Lung (tissue), 12 donors: Measurements from ENCODE around the gene UGT3A1. TPM values are rescaled to one million over a fixed set of nuclear protein-coding genes. Genes with fewer than 3 reads are reported as not detected.
"Not testable (repeated sequence)": the region's sequence is repeated elsewhere in the genome, so short reads cannot be mapped to it uniquely, and the experiment has no call there.

Source experiments
- ATAC-seq: fragments of 200-7000 bp; cut with Tn5 transposase; one replicate; pipeline ENCODE4 v1.9.1; 2020; ENCODE audit warnings: moderate number of reproducible peaks; ENCODE audit not compliant: insufficient read depth, low FRiP score
- DNase-seq, 3 donors: peaks; one replicate each; pipeline ENCODE4 v3.0.0-alpha.2; 2013 to 2017
- H3K27ac ChIP-seq, 2 donors: one replicate each; pipeline ENCODE4 v1.5.1; 2013; ENCODE audit warnings: mild to moderate bottlenecking in 2 of 2, moderate library complexity in 2 of 2, control low read depth in 1 of 2, inconsistent platforms in 1 of 2, low read depth in 1 of 2, low read length in 1 of 2
- H3K27me3 ChIP-seq, 3 donors: one replicate each; pipeline ENCODE4 v1.5.1; 2013; ENCODE audit warnings: low read length in 2 of 3; ENCODE audit not compliant: control insufficient read depth in 3 of 3, insufficient read depth in 3 of 3
- H3K36me3 ChIP-seq, 4 donors: one replicate each; pipeline ENCODE4 v1.5.1; 2013; ENCODE audit warnings: low read length in 4 of 4, mild to moderate bottlenecking in 1 of 4, moderate library complexity in 1 of 4; ENCODE audit not compliant: control insufficient read depth in 4 of 4, insufficient read depth in 4 of 4
- H3K4me1 ChIP-seq, 5 donors: one replicate each; pipeline ENCODE4 v1.5.1; 2013; ENCODE audit warnings: low read length in 5 of 5, mild to moderate bottlenecking in 2 of 5, moderate library complexity in 1 of 5; ENCODE audit not compliant: control insufficient read depth in 5 of 5, insufficient read depth in 5 of 5
- H3K4me3 ChIP-seq: one replicate; pipeline ENCODE4 v1.5.1; 2013; ENCODE audit warnings: mild to moderate bottlenecking, control low read depth, moderate library complexity
- H3K9ac ChIP-seq, 2 donors: one replicate each; pipeline ENCODE4 v1.5.1; 2013; ENCODE audit warnings: low read length in 2 of 2, control low read depth in 1 of 2; ENCODE audit not compliant: insufficient read depth in 1 of 2
- H3K9me3 ChIP-seq, 4 donors: one replicate each; pipeline ENCODE4 v1.5.1; 2013; ENCODE audit warnings: low read length in 3 of 4, mild to moderate bottlenecking in 1 of 4, moderate library complexity in 1 of 4; ENCODE audit not compliant: control insufficient read depth in 4 of 4, insufficient read depth in 3 of 4
- CTCF ChIP-seq: IDR thresholded peaks from 2 replicates; pipeline ENCODE4 v1.5.1; 2012; ENCODE audit warnings: mild to moderate bottlenecking; ENCODE audit errors: control extremely low read depth, extremely low read depth
- WGBS, 2 donors: extraction: QIAGEN DNeasy Blood & Tissue Kit; methylation state at CpG; one replicate each; pipeline ENCODE4 v1.1.7; 2013; 5-methylcytosine and 5-hydroxymethylcytosine counted together
- polyA plus RNA-seq, 2 donors: library from polyadenylated mRNA; stranded (reverse); fragments of 200-250 nt; gene quantifications; one replicate each; pipeline ENCODE4 v1.2.1, GENCODE V29; 2013
- total RNA-seq, 2 donors: library from RNA; depleted of rRNA in 1 of 2; stranded (reverse); fragments of >200 nt in 1 of 2; gene quantifications; one replicate each; pipeline ENCODE4 v1.2.1, GENCODE V29; 2014 to 2021
- donor health status: control.
- donor health status: control.
- donor health status: Bipolar disorder and iron deficiency.
- donor health status: healthy.
- donor health status: DM: yes; HTN: yes; CAD: no.

Gene UGT3A1
- total and polyA plus RNA-seq, 4 donors, result not detected

- peaks cover 0 to 9% (median 3%) of the 10 kb centered on the region in 4 donors for H3K9me3 ChIP-seq
- H3K4me3 ChIP-seq, result no peak overlapping the region
- DNase-seq (no peak), ATAC-seq (no peak)
- H3K36me3 ChIP-seq, result no peaks in the 10 kb centered on the region
- H3K27me3 ChIP-seq, result no peaks in the 10 kb centered on the region
- no peak overlapping the region for H3K9ac ChIP-seq
- H3K4me1 ChIP-seq, result no peaks in the 10 kb centered on the region
- no peak for TF ChIP-seq CTCF
- no peak overlapping the region for H3K27ac ChIP-seq
Measured at GRCh38 chr5:35979715-35980114, 11.5 kb downstream of the UGT3A1 start.

- 67 to 79% methylated on average over 3 of the region's 3 CpGs for WGBS, 2 donors
- H3K9ac ChIP-seq, H3K27ac ChIP-seq, H3K36me3 ChIP-seq, ATAC-seq, H3K27me3 ChIP-seq, H3K9me3 ChIP-seq, H3K4me1 ChIP-seq, H3K4me3 ChIP-seq, DNase-seq: not testable (repeated sequence)
Measured at GRCh38 chr5:35976859-35977258, 14.3 kb downstream of the UGT3A1 start.

- Histone ChIP-seq H3K36me3 (no peaks in the 10 kb centered on the region), H3K27me3 (no peaks in the 10 kb centered on the region), H3K4me1 (no peaks in the 10 kb centered on the region), H3K4me3 (no peak overlapping the region), H3K9ac (no peak overlapping the region), H3K9me3 (peaks cover 0 to 1% (median 0%) of the 10 kb centered on the region in 4 donors), H3K27ac (no peak overlapping the region)
- no peak for TF ChIP-seq CTCF
- no peak for DNase-seq
- WGBS, 2 donors, result 72 to 75% methylated on average over 4 of the region's 4 CpGs
- no peak for ATAC-seq
Measured at GRCh38 chr5:35974570-35974969, 16.6 kb downstream of the UGT3A1 start.

- ATAC-seq (no peak), DNase-seq (no peak)
- peaks cover 0 to 1% (median 0%) of the 10 kb centered on the region in 4 donors for H3K9me3 ChIP-seq
- H3K9ac ChIP-seq, result no peak overlapping the region
- no peak overlapping the region for H3K27ac ChIP-seq
- no peaks in the 10 kb centered on the region for H3K27me3 ChIP-seq
- no peaks in the 10 kb centered on the region for H3K4me1 ChIP-seq
- H3K4me3 ChIP-seq, result no peak overlapping the region
- no peaks in the 10 kb centered on the region for H3K36me3 ChIP-seq
- no peak for TF ChIP-seq CTCF
- WGBS, 2 donors, result 78 to 86% methylated on average over 5 of the region's 5 CpGs
Measured at GRCh38 chr5:35971878-35972210, 19.3 kb downstream of the UGT3A1 start.
